Kidney epithelial cell (primary cell): ENCODE measurements around the gene LY6G5B. TPM values are rescaled to one million over a fixed set of nuclear protein-coding genes. Genes with fewer than 3 reads are reported as not detected.

Experiments
- DNase-seq: peaks from one replicate; pipeline ENCODE4 v3.0.0-alpha.2; 2010; ENCODE audit warnings: low read depth
- H3K27me3 ChIP-seq: 2 replicates; pipeline ENCODE4 v1.6.0; 2011; ENCODE audit warnings: low read length; ENCODE audit not compliant: control insufficient read depth, insufficient read depth
- H3K36me3 ChIP-seq: 2 replicates; pipeline ENCODE4 v1.5.1; 2011; ENCODE audit warnings: low read length; ENCODE audit not compliant: control insufficient read depth, insufficient read depth
- H3K4me3 ChIP-seq: 2 replicates; pipeline ENCODE4 v1.5.1; 2011; ENCODE audit warnings: low read depth, mild to moderate bottlenecking, control low read depth, low read length
- total RNA-seq: library from RNA; depleted of rRNA; stranded (reverse); fragments of >200 nt; gene quantifications from 2 replicates; pipeline ENCODE4 v1.2.3, GENCODE V29; 2015
- TF ChIP-seq, protein P1 (sequence below): IDR thresholded peaks from 2 replicates; pipeline ENCODE4 v1.5.1; 2011; ENCODE audit warnings: mild to moderate bottlenecking, moderate library complexity, low read length, control low read depth, inconsistent platforms; ENCODE audit not compliant: insufficient read depth, poor library complexity, severe bottlenecking

Gene LY6G5B
- total RNA-seq, 1 donor from 2014 or later, result 2.8 TPM

- Histone ChIP-seq H3K36me3 (no peaks in the 10 kb centered on the region), H3K27me3 (no peaks in the 10 kb centered on the region), H3K4me3 (peak overlapping the region; percentile 14)
- TF ChIP-seq, protein P1, sequence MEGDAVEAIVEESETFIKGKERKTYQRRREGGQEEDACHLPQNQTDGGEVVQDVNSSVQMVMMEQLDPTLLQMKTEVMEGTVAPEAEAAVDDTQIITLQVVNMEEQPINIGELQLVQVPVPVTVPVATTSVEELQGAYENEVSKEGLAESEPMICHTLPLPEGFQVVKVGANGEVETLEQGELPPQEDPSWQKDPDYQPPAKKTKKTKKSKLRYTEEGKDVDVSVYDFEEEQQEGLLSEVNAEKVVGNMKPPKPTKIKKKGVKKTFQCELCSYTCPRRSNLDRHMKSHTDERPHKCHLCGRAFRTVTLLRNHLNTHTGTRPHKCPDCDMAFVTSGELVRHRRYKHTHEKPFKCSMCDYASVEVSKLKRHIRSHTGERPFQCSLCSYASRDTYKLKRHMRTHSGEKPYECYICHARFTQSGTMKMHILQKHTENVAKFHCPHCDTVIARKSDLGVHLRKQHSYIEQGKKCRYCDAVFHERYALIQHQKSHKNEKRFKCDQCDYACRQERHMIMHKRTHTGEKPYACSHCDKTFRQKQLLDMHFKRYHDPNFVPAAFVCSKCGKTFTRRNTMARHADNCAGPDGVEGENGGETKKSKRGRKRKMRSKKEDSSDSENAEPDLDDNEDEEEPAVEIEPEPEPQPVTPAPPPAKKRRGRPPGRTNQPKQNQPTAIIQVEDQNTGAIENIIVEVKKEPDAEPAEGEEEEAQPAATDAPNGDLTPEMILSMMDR, result no peak
- DNase-seq, result peak; percentile 26
Measured at GRCh38 chr6:31681135-31681671, 11.4 kb downstream of the LY6G5B start.

DNA sequence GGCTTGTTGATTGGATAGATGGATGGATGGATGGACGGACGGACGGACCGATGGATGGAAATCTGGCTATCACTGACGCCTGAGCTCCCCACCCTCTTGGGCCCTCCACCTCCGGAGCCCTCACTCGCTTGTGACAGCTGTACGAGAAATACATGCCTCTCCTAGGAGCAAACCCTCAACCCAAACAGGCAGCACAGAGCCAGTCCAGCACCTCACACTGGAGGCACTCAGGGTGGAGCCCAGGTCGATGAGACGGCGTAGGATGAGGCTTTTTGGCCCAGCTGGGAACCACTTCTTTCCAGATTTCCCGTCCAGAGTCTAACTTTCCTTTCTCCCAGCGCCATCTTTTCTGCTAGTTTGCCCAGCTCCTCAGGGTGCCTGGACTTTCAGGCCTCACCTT, 13.8 kb downstream of the LY6G5B start:
- no peaks in the 10 kb centered on the region for H3K27me3 ChIP-seq
- no peak overlapping the region for H3K4me3 ChIP-seq
- TF ChIP-seq, protein P1, result no peak
- no peaks in the 10 kb centered on the region for H3K36me3 ChIP-seq
- DNase-seq, result no peak

- no peaks in the 10 kb centered on the region for H3K27me3 ChIP-seq
- TF ChIP-seq, protein P1, result no peak
- H3K36me3 ChIP-seq, result no peaks in the 10 kb centered on the region
- no peak for DNase-seq
- no peak overlapping the region for H3K4me3 ChIP-seq
Measured at GRCh38 chr6:31686483-31686882, 16.7 kb downstream of the LY6G5B start.

- Histone ChIP-seq H3K27me3 (no peaks in the 10 kb centered on the region), H3K4me3 (no peak overlapping the region), H3K36me3 (no peaks in the 10 kb centered on the region)
- DNase-seq, result no peak
- TF ChIP-seq, protein P1, result no peak
Measured at GRCh38 chr6:31687321-31687720, 17.5 kb downstream of the LY6G5B start.

GRCh38 chr6:31687860-31688693, 18.3 kb downstream of the LY6G5B start:
- H3K36me3 ChIP-seq, result no peaks in the 10 kb centered on the region
- H3K27me3 ChIP-seq, result no peaks in the 10 kb centered on the region
- DNase-seq, result no peak
- TF ChIP-seq, protein P1, result no peak
- H3K4me3 ChIP-seq, result no peak overlapping the region
